MCF 10A (cell line): ENCODE data around the gene EMC8. TPM values are rescaled to one million over a fixed set of nuclear protein-coding genes. Genes with fewer than 3 reads are reported as not detected.

ENCODE experiments used
- BruUV-seq: library from RNA; stranded (reverse); fragments of 400-500 nt; replicated peaks from 2 replicates; lab custom pipeline; 2021; lab: Mats Ljungman, UMichigan
- CTCF ChIA-PET: fragments of 300-600 bp; sonication (Branson Sonifier 250); formaldehyde crosslinking; extraction: SDS; loops from one replicate; lab custom pipeline; 2021; ENCODE audit warnings: antibody characterized with exemption, inconsistent platforms; lab: Yijun Ruan, JAX
- POLR2A ChIA-PET: fragments of 300-600, 350-650 bp; sonication (Branson Sonifier 250); formaldehyde crosslinking; extraction: SDS; loops from one replicate; lab custom pipeline; 2020; ENCODE audit warnings: antibody characterized with exemption, inconsistent platforms; lab: Yijun Ruan, JAX
- DNase-seq: peaks from one replicate; pipeline ENCODE4 v3.0.0-alpha.2; 2018; ENCODE audit not compliant: unreplicated experiment
- H3K27ac Mint-ChIP-seq: one replicate; pipeline ENCODE4 v1.8.0; 2022; ENCODE audit warnings: mild to moderate bottlenecking, low read depth, mixed read lengths; ENCODE audit not compliant: unreplicated experiment
- H3K27me3 Mint-ChIP-seq: one replicate; pipeline ENCODE4 v1.8.0; 2022; ENCODE audit warnings: mixed read lengths; ENCODE audit not compliant: insufficient read depth, unreplicated experiment
- H3K36me3 Mint-ChIP-seq: one replicate; pipeline ENCODE4 v1.8.0; 2022; ENCODE audit warnings: mild to moderate bottlenecking, moderate library complexity, mixed read lengths; ENCODE audit not compliant: insufficient read depth, unreplicated experiment
- H3K4me1 Mint-ChIP-seq: one replicate; pipeline ENCODE4 v1.8.0; 2022; ENCODE audit warnings: mixed read lengths; ENCODE audit not compliant: insufficient read depth, unreplicated experiment
- H3K4me3 Mint-ChIP-seq: one replicate; pipeline ENCODE4 v1.8.0; 2022; ENCODE audit warnings: mild to moderate bottlenecking, moderate library complexity, mixed read lengths; ENCODE audit not compliant: unreplicated experiment
- H3K9me3 Mint-ChIP-seq: one replicate; pipeline ENCODE4 v1.8.0; 2022; ENCODE audit warnings: mixed read lengths; ENCODE audit not compliant: unreplicated experiment
- intact Hi-C: fragments of 100-400 bp; cut with micrococcal nuclease; formaldehyde crosslinking; loops from 2 replicates; pipeline ENCODE4 v1.14.1; 2022
- total RNA-seq: library from RNA; stranded (reverse); gene quantifications from 2 replicates; pipeline ENCODE4 v1.2.3, GENCODE V29; 2022
- TF ChIP-seq, protein P1 (sequence below): fragments of 200-600 bp; IDR thresholded peaks from one replicate; pipeline ENCODE4 v1.8.0; 2022; ENCODE audit warnings: antibody characterized with exemption, mild to moderate bottlenecking; ENCODE audit not compliant: unreplicated experiment

The EMC8 gene
- total RNA-seq, 1 experiment from 2014 or later = 68.5 TPM

DNA sequence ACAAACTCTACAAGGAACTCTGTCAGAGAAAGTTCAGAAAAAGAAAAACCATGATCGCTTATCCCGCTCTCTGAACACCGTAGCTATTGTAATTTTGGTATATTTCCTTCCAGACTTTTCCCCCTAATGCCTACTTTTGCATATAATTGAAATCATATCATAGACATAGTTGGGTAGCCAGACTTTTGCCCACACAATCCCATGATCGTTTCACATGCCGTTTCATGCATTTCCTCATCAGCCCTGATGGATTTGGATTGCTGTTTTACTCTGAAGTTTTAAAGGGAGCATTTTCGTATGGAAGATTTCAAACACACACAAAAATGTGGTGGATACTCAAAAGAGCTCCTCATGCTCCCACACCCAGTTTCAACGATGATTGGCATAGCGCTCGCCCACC lies 31.5 kb upstream of the EMC8 start:
- intact Hi-C loops = no loop called here
- Mint-ChIP-seq H3K4me1 (no peaks in the 10 kb centered on the region), H3K27ac (no peak overlapping the region), H3K27me3 (peaks cover 74% of the 10 kb centered on the region), H3K36me3 (no peaks in the 10 kb centered on the region), H3K4me3 (no peak overlapping the region), H3K9me3 (no peaks in the 10 kb centered on the region)
- no peak for DNase-seq
- CTCF ChIA-PET = interaction anchor here (1.0 to 1.7 kb wide), 3 partner anchors 9 to 687 kb away, joined by 3 to 12 read pairs (median 4); no protein-coding TSS in a partner anchor
- TF ChIP-seq, protein P1, sequence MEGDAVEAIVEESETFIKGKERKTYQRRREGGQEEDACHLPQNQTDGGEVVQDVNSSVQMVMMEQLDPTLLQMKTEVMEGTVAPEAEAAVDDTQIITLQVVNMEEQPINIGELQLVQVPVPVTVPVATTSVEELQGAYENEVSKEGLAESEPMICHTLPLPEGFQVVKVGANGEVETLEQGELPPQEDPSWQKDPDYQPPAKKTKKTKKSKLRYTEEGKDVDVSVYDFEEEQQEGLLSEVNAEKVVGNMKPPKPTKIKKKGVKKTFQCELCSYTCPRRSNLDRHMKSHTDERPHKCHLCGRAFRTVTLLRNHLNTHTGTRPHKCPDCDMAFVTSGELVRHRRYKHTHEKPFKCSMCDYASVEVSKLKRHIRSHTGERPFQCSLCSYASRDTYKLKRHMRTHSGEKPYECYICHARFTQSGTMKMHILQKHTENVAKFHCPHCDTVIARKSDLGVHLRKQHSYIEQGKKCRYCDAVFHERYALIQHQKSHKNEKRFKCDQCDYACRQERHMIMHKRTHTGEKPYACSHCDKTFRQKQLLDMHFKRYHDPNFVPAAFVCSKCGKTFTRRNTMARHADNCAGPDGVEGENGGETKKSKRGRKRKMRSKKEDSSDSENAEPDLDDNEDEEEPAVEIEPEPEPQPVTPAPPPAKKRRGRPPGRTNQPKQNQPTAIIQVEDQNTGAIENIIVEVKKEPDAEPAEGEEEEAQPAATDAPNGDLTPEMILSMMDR = no peak
- BruUV-seq = no TSS peak
- POLR2A ChIA-PET = interaction anchor here (0.6 kb wide), 1 partner anchor 178 kb away, joined by 3 read pairs; no protein-coding TSS in a partner anchor

DNA sequence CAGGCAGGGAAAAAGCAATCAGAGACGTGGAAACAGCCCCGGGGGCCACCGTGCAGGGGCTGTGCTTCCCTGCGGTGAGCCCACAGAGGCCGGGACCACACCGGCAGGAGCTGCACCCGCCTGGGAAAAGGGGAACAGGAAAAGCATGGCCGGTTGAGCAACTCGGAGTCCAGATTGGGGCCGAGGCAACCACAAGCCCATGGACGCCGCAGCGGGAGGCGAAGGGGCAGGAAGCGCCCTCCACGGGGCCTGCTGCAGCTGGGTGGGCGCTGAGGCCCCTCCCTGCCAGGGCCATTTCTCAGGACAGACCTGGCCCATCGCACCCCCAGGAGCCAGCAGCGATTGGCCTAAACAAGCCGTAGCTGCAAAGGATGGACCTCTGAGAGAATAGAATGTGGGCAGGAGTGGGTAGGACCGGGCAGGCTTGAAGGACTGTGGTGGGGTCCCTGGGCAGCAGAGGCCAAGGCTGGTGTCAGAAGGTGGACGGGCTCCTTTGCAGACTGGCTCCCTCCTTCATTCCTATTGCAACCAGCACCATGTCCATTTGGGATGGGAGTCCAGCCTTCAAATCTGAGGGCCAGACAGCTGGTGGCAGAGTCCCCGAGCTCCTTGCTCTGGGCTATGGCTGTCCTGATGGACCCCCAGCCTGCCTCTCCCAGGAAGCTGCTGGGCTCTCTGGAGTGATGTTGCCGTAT lies 30.6 kb upstream of the EMC8 start:
- no peaks in the 10 kb centered on the region for H3K4me1 Mint-ChIP-seq
- peaks cover 65% of the 10 kb centered on the region for H3K27me3 Mint-ChIP-seq
- no peaks in the 10 kb centered on the region for H3K9me3 Mint-ChIP-seq
- no peak overlapping the region for H3K27ac Mint-ChIP-seq
- POLR2A ChIA-PET = interaction anchor here (0.6 to 0.7 kb wide), 2 partner anchors 169 to 179 kb away, joined by 3 to 4 read pairs; no protein-coding TSS in a partner anchor
- TF ChIP-seq, protein P1 = no peak
- no TSS peak for BruUV-seq
- DNase-seq = no peak
- no peak overlapping the region for H3K4me3 Mint-ChIP-seq
- intact Hi-C loops = no loop called here
- CTCF ChIA-PET = interaction anchor here (1.0 to 1.7 kb wide), 2 partner anchors 8 to 687 kb away, joined by 4 to 12 read pairs; no protein-coding TSS in a partner anchor
- H3K36me3 Mint-ChIP-seq = no peaks in the 10 kb centered on the region

DNA sequence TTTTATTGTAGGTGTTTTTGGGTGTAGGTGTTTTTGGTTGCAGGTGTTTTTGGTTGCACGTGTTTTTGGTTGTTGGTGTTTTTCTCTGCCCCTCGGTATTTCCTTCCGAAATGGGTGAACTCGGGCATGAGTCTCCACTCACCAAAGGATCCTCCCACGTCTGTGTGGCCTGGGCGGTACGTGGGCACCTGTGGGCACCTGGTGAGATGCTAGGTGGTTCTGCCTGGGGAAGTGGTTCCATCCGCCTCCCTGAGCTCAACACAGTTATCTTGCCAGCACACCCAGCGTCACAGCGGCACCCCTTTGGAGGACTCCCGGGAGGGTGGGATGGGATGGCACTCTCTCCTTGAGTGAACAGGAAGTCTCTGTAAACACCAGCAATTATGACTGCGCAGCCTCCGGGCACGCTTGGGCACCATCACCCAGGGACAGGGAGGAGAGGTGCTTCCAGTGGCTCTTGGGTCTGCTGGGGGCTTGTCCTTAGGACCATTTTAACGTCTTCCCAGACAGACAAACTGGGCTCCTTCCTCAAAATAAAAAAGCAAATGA lies 29.9 kb upstream of the EMC8 start:
- Mint-ChIP-seq H3K27me3 (peaks cover 58% of the 10 kb centered on the region), H3K36me3 (no peaks in the 10 kb centered on the region), H3K4me1 (no peaks in the 10 kb centered on the region), H3K4me3 (no peak overlapping the region), H3K9me3 (no peaks in the 10 kb centered on the region), H3K27ac (no peak overlapping the region)
- intact Hi-C loops = no loop called here
- ChIA-PET POLR2A (interaction anchor here (0.7 kb wide), 1 partner anchor 170 kb away, joined by 4 read pairs; no protein-coding TSS in a partner anchor), CTCF (interaction anchor here (1.7 kb wide), 1 partner anchor 8 kb away, joined by 12 read pairs; no protein-coding TSS in a partner anchor)
- BruUV-seq = no TSS peak
- no peak for DNase-seq
- TF ChIP-seq, protein P1 = no peak

DNA sequence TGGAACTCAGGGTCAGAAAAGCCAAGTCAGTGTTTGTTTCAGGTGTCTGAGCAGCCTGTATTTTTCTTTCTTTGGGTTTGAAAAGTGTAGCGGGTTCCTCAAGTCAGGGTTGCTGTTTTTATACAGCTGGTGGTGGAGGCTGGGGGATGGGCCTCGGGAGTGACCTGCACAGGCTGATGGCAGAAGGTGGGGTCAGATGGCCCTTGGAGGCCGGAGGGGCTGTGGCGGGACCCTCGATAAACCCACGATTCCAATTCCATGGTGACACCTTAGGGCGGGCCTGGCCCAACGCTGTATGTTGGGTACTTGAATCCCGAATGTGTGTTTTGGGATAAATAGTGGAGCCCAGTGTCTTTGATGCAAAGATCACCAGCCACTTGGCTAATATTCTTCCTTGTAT lies 28.8 kb upstream of the EMC8 start:
- H3K27me3 Mint-ChIP-seq = peaks cover 56% of the 10 kb centered on the region
- no peak overlapping the region for H3K27ac Mint-ChIP-seq
- intact Hi-C loops = no loop called here
- H3K4me3 Mint-ChIP-seq = no peak overlapping the region
- CTCF ChIA-PET = no interaction called here
- TF ChIP-seq, protein P1 = no peak
- POLR2A ChIA-PET = no interaction called here
- H3K4me1 Mint-ChIP-seq = no peaks in the 10 kb centered on the region
- no peaks in the 10 kb centered on the region for H3K36me3 Mint-ChIP-seq
- no peak for DNase-seq
- no peaks in the 10 kb centered on the region for H3K9me3 Mint-ChIP-seq
- no TSS peak for BruUV-seq
